ENCODE measurements around the gene CCDC127.

DNA sequence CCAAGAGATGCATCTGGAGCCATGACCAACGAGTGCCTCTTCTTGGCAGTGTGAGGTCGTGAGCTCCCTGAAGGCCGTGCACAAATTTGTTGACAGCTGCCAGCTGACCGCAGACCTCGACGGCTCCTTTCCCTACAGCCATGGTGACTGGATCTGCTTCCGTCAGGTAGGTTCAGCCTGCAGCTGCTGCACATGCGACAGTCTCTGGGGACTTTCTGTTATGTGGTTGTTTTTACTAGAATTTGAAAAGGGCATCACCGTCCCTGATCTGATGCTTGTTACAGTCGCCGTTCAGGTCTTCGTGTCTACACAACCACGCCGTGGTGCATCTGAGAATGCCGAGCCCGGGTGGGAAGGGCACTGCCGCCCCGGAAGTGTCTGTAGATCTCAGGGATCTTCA is 63.1 kb downstream of the CCDC127 start:
- TF ChIP-seq, protein P1, sequence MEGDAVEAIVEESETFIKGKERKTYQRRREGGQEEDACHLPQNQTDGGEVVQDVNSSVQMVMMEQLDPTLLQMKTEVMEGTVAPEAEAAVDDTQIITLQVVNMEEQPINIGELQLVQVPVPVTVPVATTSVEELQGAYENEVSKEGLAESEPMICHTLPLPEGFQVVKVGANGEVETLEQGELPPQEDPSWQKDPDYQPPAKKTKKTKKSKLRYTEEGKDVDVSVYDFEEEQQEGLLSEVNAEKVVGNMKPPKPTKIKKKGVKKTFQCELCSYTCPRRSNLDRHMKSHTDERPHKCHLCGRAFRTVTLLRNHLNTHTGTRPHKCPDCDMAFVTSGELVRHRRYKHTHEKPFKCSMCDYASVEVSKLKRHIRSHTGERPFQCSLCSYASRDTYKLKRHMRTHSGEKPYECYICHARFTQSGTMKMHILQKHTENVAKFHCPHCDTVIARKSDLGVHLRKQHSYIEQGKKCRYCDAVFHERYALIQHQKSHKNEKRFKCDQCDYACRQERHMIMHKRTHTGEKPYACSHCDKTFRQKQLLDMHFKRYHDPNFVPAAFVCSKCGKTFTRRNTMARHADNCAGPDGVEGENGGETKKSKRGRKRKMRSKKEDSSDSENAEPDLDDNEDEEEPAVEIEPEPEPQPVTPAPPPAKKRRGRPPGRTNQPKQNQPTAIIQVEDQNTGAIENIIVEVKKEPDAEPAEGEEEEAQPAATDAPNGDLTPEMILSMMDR (IDR thresholded peaks at IDR 0.05 in 8 of 11, conservative IDR thresholded peaks at IDR 0.05 in 3 of 11): no peak
- TF ChIP-seq POLR2A (IDR thresholded peaks at IDR 0.05): no peak
- no peak for TF ChIP-seq POLR2AphosphoS5 (IDR thresholded peaks at IDR 0.05)

Measured in spleen (tissue), 7 donors.